Measurements from ENCODE around the gene XYLT1.
"Not testable (repeated sequence)": the region's sequence is repeated elsewhere in the genome, so short reads cannot be mapped to it uniquely, and the experiment has no call there.

XYLT1 gene

GRCh38 chr16:17335406-17335805 is 135.4 kb downstream of the XYLT1 start:
- H3K23ac ChIP-seq (ENCODE audit: low read length); H3K4ac ChIP-seq (ENCODE audit: low read depth, low read length); H2AK5ac ChIP-seq (ENCODE audit: low read length); H3K4me1 ChIP-seq (ENCODE audit: control insufficient read depth, low read depth, low read length); H3K18ac ChIP-seq (ENCODE audit: low read length); H3K27me3 ChIP-seq (ENCODE audit: insufficient read depth, low read length, poor library complexity); H3K79me2 ChIP-seq (ENCODE audit: control insufficient read depth, insufficient read depth, low read length); H2BK120ac ChIP-seq (ENCODE audit: low read depth, low read length); H3K9ac ChIP-seq (ENCODE audit: low read length); H3K27ac ChIP-seq (ENCODE audit: low read depth, low read length); H3K4me3 ChIP-seq (ENCODE audit: low read length); DNase-seq; H2BK15ac ChIP-seq (replicated peaks; ENCODE audit: low read depth); H3K56ac ChIP-seq (ENCODE audit: low read length); H3K36me3 ChIP-seq (ENCODE audit: control insufficient read depth, insufficient read depth, low read length); H4K8ac ChIP-seq (ENCODE audit: low read depth, low read length); H2BK5ac ChIP-seq (ENCODE audit: low read length); H3K79me1 ChIP-seq (ENCODE audit: low read length); H3K4me2 ChIP-seq (ENCODE audit: low read length); H4K5ac ChIP-seq (ENCODE audit: low read length): not testable (repeated sequence)
- no CpG with 5 or more reads among the region's 10 CpGs for WGBS (ENCODE audit: extremely low coverage, insufficient coverage, low lambda C conversion rate)

GRCh38 chr16:17334096-17334495 is 136.7 kb downstream of the XYLT1 start:
- Histone ChIP-seq H4K5ac (ENCODE audit: low read length) (no peak overlapping the region), H2BK120ac (ENCODE audit: low read depth, low read length) (no peak overlapping the region), H2AK5ac (ENCODE audit: low read length) (no peak overlapping the region), H4K8ac (ENCODE audit: low read depth, low read length) (no peak overlapping the region), H3K56ac (ENCODE audit: low read length) (no peak overlapping the region), H3K79me1 (ENCODE audit: low read length) (no peaks in the 10 kb centered on the region), H3K18ac (ENCODE audit: low read length) (no peak overlapping the region), H3K4me3 (ENCODE audit: low read length) (no peak overlapping the region), H3K9ac (ENCODE audit: low read length) (no peak overlapping the region), H3K4me1 (ENCODE audit: control insufficient read depth, low read depth, low read length) (no peaks in the 10 kb centered on the region), H3K23ac (ENCODE audit: low read length) (no peak overlapping the region), H3K36me3 (ENCODE audit: control insufficient read depth, insufficient read depth, low read length) (no peaks in the 10 kb centered on the region), H3K27ac (ENCODE audit: low read depth, low read length) (no peak overlapping the region), H3K4ac (ENCODE audit: low read depth, low read length) (no peak overlapping the region), H2BK15ac (replicated peaks; ENCODE audit: low read depth) (no peak overlapping the region), H3K79me2 (ENCODE audit: control insufficient read depth, insufficient read depth, low read length) (no peaks in the 10 kb centered on the region), H2BK5ac (ENCODE audit: low read length) (no peak overlapping the region), H3K27me3 (ENCODE audit: insufficient read depth, low read length, poor library complexity) (no peaks in the 10 kb centered on the region), H3K4me2 (ENCODE audit: low read length) (no peak overlapping the region)
- DNase-seq: no peak
- no CpG with 5 or more reads among the region's 5 CpGs for WGBS (ENCODE audit: extremely low coverage, insufficient coverage, low lambda C conversion rate)

- H3K56ac ChIP-seq (ENCODE audit: low read length): no peak overlapping the region
- no peak overlapping the region for H2BK5ac ChIP-seq (ENCODE audit: low read length)
Observed at GRCh38 chr16:17333229-17333628, 137.5 kb downstream of the XYLT1 start.

GRCh38 chr16:17331991-17332390 is 138.8 kb downstream of the XYLT1 start:
- H3K18ac ChIP-seq (ENCODE audit: low read length): no peak overlapping the region
- no peaks in the 10 kb centered on the region for H3K79me1 ChIP-seq (ENCODE audit: low read length)
- no peaks in the 10 kb centered on the region for H3K27me3 ChIP-seq (ENCODE audit: insufficient read depth, low read length, poor library complexity)
- no peak overlapping the region for H3K56ac ChIP-seq (ENCODE audit: low read length)
- H3K23ac ChIP-seq (ENCODE audit: low read length): no peak overlapping the region
- WGBS (ENCODE audit: extremely low coverage, insufficient coverage, low lambda C conversion rate): no CpG with 5 or more reads among the region's 4 CpGs
- no peak overlapping the region for H2AK5ac ChIP-seq (ENCODE audit: low read length)
- no peaks in the 10 kb centered on the region for H3K36me3 ChIP-seq (ENCODE audit: control insufficient read depth, insufficient read depth, low read length)
- H3K9ac ChIP-seq (ENCODE audit: low read length): no peak overlapping the region
- H3K79me2 ChIP-seq (ENCODE audit: control insufficient read depth, insufficient read depth, low read length): no peaks in the 10 kb centered on the region
- no peak overlapping the region for H2BK15ac ChIP-seq (replicated peaks; ENCODE audit: low read depth)
- no peak overlapping the region for H2BK120ac ChIP-seq (ENCODE audit: low read depth, low read length)
- no peak overlapping the region for H3K4me3 ChIP-seq (ENCODE audit: low read length)
- H3K4me1 ChIP-seq (ENCODE audit: control insufficient read depth, low read depth, low read length): no peaks in the 10 kb centered on the region
- H2BK5ac ChIP-seq (ENCODE audit: low read length): no peak overlapping the region
- no peak overlapping the region for H4K5ac ChIP-seq (ENCODE audit: low read length)
- no peak overlapping the region for H3K4ac ChIP-seq (ENCODE audit: low read depth, low read length)
- DNase-seq: no peak
- H3K27ac ChIP-seq (ENCODE audit: low read depth, low read length): no peak overlapping the region
- no peak overlapping the region for H4K8ac ChIP-seq (ENCODE audit: low read depth, low read length)
- no peak overlapping the region for H3K4me2 ChIP-seq (ENCODE audit: low read length)

More at GRCh38 chr16:17333229-17333628, 137.5 kb downstream of the XYLT1 start:
- H3K36me3 ChIP-seq (ENCODE audit: control insufficient read depth, insufficient read depth, low read length): no peaks in the 10 kb centered on the region
- no peaks in the 10 kb centered on the region for H3K27me3 ChIP-seq (ENCODE audit: insufficient read depth, low read length, poor library complexity)
- no CpG with 5 or more reads among the region's 2 CpGs for WGBS (ENCODE audit: extremely low coverage, insufficient coverage, low lambda C conversion rate)
- H2BK15ac ChIP-seq (replicated peaks; ENCODE audit: low read depth): no peak overlapping the region
- no peak overlapping the region for H3K4me2 ChIP-seq (ENCODE audit: low read length)
- H4K5ac ChIP-seq (ENCODE audit: low read length): no peak overlapping the region
- no peak overlapping the region for H3K4me3 ChIP-seq (ENCODE audit: low read length)
- no peaks in the 10 kb centered on the region for H3K79me2 ChIP-seq (ENCODE audit: control insufficient read depth, insufficient read depth, low read length)
- H2BK120ac ChIP-seq (ENCODE audit: low read depth, low read length): no peak overlapping the region
- H4K8ac ChIP-seq (ENCODE audit: low read depth, low read length): no peak overlapping the region
- no peak overlapping the region for H3K23ac ChIP-seq (ENCODE audit: low read length)
- H3K18ac ChIP-seq (ENCODE audit: low read length): no peak overlapping the region
- DNase-seq: no peak
- H2AK5ac ChIP-seq (ENCODE audit: low read length): no peak overlapping the region
- no peak overlapping the region for H3K27ac ChIP-seq (ENCODE audit: low read depth, low read length)
- H3K79me1 ChIP-seq (ENCODE audit: low read length): no peaks in the 10 kb centered on the region
- no peaks in the 10 kb centered on the region for H3K4me1 ChIP-seq (ENCODE audit: control insufficient read depth, low read depth, low read length)
- H3K9ac ChIP-seq (ENCODE audit: low read length): no peak overlapping the region
- no peak overlapping the region for H3K4ac ChIP-seq (ENCODE audit: low read depth, low read length)

- Histone ChIP-seq H4K8ac (ENCODE audit: low read depth, low read length) (no peak overlapping the region), H3K79me2 (ENCODE audit: control insufficient read depth, insufficient read depth, low read length) (no peaks in the 10 kb centered on the region)
Observed at GRCh38 chr16:17331071-17331607, 139.6 kb downstream of the XYLT1 start.

GRCh38 chr16:17330044-17330443 is 140.7 kb downstream of the XYLT1 start:
- Histone ChIP-seq H3K56ac (ENCODE audit: low read length) (no peak overlapping the region), H3K36me3 (ENCODE audit: control insufficient read depth, insufficient read depth, low read length) (no peaks in the 10 kb centered on the region), H2BK5ac (ENCODE audit: low read length) (no peak overlapping the region), H3K18ac (ENCODE audit: low read length) (no peak overlapping the region), H4K8ac (ENCODE audit: low read depth, low read length) (no peak overlapping the region), H2AK5ac (ENCODE audit: low read length) (no peak overlapping the region), H3K27ac (ENCODE audit: low read depth, low read length) (no peak overlapping the region), H3K9ac (ENCODE audit: low read length) (no peak overlapping the region), H3K27me3 (ENCODE audit: insufficient read depth, low read length, poor library complexity) (no peaks in the 10 kb centered on the region), H3K4ac (ENCODE audit: low read depth, low read length) (no peak overlapping the region), H3K4me2 (ENCODE audit: low read length) (no peak overlapping the region), H2BK120ac (ENCODE audit: low read depth, low read length) (no peak overlapping the region), H3K79me1 (ENCODE audit: low read length) (no peaks in the 10 kb centered on the region), H3K79me2 (ENCODE audit: control insufficient read depth, insufficient read depth, low read length) (no peaks in the 10 kb centered on the region), H2BK15ac (replicated peaks; ENCODE audit: low read depth) (no peak overlapping the region), H3K23ac (ENCODE audit: low read length) (no peak overlapping the region), H4K5ac (ENCODE audit: low read length) (no peak overlapping the region), H3K4me1 (ENCODE audit: control insufficient read depth, low read depth, low read length) (no peaks in the 10 kb centered on the region), H3K4me3 (ENCODE audit: low read length) (no peak overlapping the region)
- DNase-seq: no peak
- no CpG with 5 or more reads among the region's 4 CpGs for WGBS (ENCODE audit: extremely low coverage, insufficient coverage, low lambda C conversion rate)

More at GRCh38 chr16:17331071-17331607, 139.6 kb downstream of the XYLT1 start:
- Histone ChIP-seq H2AK5ac (ENCODE audit: low read length) (no peak overlapping the region), H3K4me3 (ENCODE audit: low read length) (no peak overlapping the region), H3K27me3 (ENCODE audit: insufficient read depth, low read length, poor library complexity) (no peaks in the 10 kb centered on the region), H2BK15ac (replicated peaks; ENCODE audit: low read depth) (no peak overlapping the region), H3K36me3 (ENCODE audit: control insufficient read depth, insufficient read depth, low read length) (no peaks in the 10 kb centered on the region), H3K79me1 (ENCODE audit: low read length) (no peaks in the 10 kb centered on the region), H3K4me2 (ENCODE audit: low read length) (no peak overlapping the region), H4K5ac (ENCODE audit: low read length) (no peak overlapping the region), H2BK5ac (ENCODE audit: low read length) (no peak overlapping the region), H3K56ac (ENCODE audit: low read length) (no peak overlapping the region), H3K27ac (ENCODE audit: low read depth, low read length) (no peak overlapping the region), H3K23ac (ENCODE audit: low read length) (no peak overlapping the region), H3K18ac (ENCODE audit: low read length) (no peak overlapping the region), H3K4ac (ENCODE audit: low read depth, low read length) (no peak overlapping the region), H3K9ac (ENCODE audit: low read length) (no peak overlapping the region), H3K4me1 (ENCODE audit: control insufficient read depth, low read depth, low read length) (no peaks in the 10 kb centered on the region), H2BK120ac (ENCODE audit: low read depth, low read length) (no peak overlapping the region)
- whole genome bisulfite sequencing (ENCODE audit: extremely low coverage, insufficient coverage, low lambda C conversion rate): no CpG with 5 or more reads among the region's 10 CpGs
- no peak for DNase-seq
